Gastroesophageal sphincter (tissue), 4 donors: ENCODE data around the gene MAP2K2. TPM values are rescaled to one million over a fixed set of nuclear protein-coding genes. Genes with fewer than 3 reads are reported as not detected.

Source experiments
- ATAC-seq: fragments of 150-250 bp; one replicate; pipeline ENCODE4 v1.9.1; 2016; ENCODE audit warnings: mild to moderate bottlenecking, moderate library complexity
- H3K27ac ChIP-seq, 4 donors: fragments of 200-600 bp; sonication (generic) in 3 of 4; 1 replicate in 3 of 4; 2 replicates in 1 of 4; pipeline ENCODE4 v1.5.1; 2016 to 2019
- H3K27me3 ChIP-seq: fragments of 200-600 bp; sonication (generic); one replicate; pipeline ENCODE4 v1.5.1; 2019
- H3K36me3 ChIP-seq, 2 donors: fragments of 200-600 bp; sonication (generic); one replicate each; pipeline ENCODE4 v1.5.1; 2019; ENCODE audit warnings: control low read depth in 1 of 2
- H3K4me1 ChIP-seq, 3 donors: fragments of 200-600 bp; sonication (generic); 1 replicate in 2 of 3; 2 replicates in 1 of 3; pipeline ENCODE4 v1.5.1; 2016 to 2019; ENCODE audit warnings: control low read depth in 2 of 3
- H3K4me3 ChIP-seq, 2 donors: fragments of 200-600 bp; sonication (generic); one replicate each; pipeline ENCODE4 v1.5.1; 2019; ENCODE audit warnings: mild to moderate bottlenecking in 1 of 2, moderate library complexity in 1 of 2
- H3K9me3 ChIP-seq, 3 donors: fragments of 200-600 bp; sonication (generic); one replicate each; pipeline ENCODE4 v1.5.1; 2017 to 2019; ENCODE audit warnings: control low read depth in 2 of 3
- EP300 ChIP-seq: sonication (generic); formaldehyde crosslinking; IDR thresholded peaks from one replicate; pipeline ENCODE4 v1.6.1; 2017; ENCODE audit warnings: antibody characterized with exemption, mild to moderate bottlenecking
- POLR2A ChIP-seq, 2 donors: fragments of 450-650 bp; IDR thresholded peaks; one replicate each; pipeline ENCODE4 v1.6.1; 2017; ENCODE audit warnings: antibody characterized with exemption in 2 of 2, mild to moderate bottlenecking in 2 of 2, moderate library complexity in 1 of 2
- POLR2AphosphoS5 ChIP-seq: sonication (generic); formaldehyde crosslinking; IDR thresholded peaks from one replicate; pipeline ENCODE4 v1.6.1; 2017; ENCODE audit warnings: antibody characterized with exemption
- WGBS, 2 donors: methylation state at CpG; one replicate each; pipeline ENCODE4 v1.1.5; 2018; ENCODE audit warnings: low coverage in 1 of 2; 5-methylcytosine and 5-hydroxymethylcytosine counted together
- total RNA-seq, 4 donors: library from RNA; depleted of rRNA; stranded (reverse); fragments of >200 nt; gene quantifications; one replicate each; pipeline ENCODE4 v1.1.0, GENCODE V29; 2016
- TF ChIP-seq, protein P1 (sequence below), 4 experiments: fragments of 200-600 bp in 2 of 4; fragments of 450-650 bp in 2 of 4; sonication (generic) in 1 of 4; IDR thresholded peaks; one replicate each; pipeline ENCODE4 v1.5.1; 2017 to 2019; ENCODE audit warnings: antibody characterized with exemption in 4 of 4, mild to moderate bottlenecking in 2 of 4, moderate library complexity in 2 of 4

The MAP2K2 gene
- total RNA-seq, 4 donors from 2014 or later = 53.3 to 112 (median 69.7) TPM

DNA sequence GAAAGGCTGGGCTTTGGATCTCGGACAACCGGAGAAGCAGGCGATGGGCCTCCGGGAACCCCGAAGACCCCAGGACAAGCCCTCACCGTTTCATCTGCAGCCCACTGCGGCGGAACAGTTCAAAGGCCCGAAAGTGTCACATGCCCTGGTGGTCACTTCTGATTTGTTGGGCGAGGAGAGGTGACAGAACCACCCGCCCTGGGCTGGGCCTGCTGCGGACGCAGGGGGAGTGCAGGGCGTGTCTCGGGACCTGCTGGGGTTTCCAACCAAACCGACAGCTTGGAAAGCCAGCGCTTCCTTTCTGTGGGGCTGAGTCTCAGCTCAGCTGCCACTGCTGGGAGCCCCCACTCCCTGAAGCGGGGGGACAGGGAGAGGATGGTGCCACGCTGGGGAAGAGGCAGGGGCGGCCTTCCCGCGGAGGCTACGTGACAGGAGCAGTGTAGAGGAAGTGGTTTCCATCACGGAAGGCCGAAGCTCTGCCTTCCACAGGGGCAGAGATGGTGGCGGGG lies 34.5 kb downstream of the MAP2K2 start:
- H3K4me3 ChIP-seq = peak overlapping the region in 1 of 2 donors; percentile 20
- peaks cover 0 to 7% (median under 1%) of the 10 kb centered on the region in 3 donors for H3K4me1 ChIP-seq
- no peaks in the 10 kb centered on the region for H3K9me3 ChIP-seq
- no peaks in the 10 kb centered on the region for H3K27me3 ChIP-seq
- WGBS, 2 donors = 100% methylated on average over 1 of the region's 26 CpGs; no CpG with 5 or more reads in 1 of the 2 donors
- peaks cover 0 to 56% of the 10 kb centered on the region in 2 donors for H3K36me3 ChIP-seq
- TF ChIP-seq POLR2A (IDR thresholded peaks at IDR 0.05) (no peak), EP300 (no peak), POLR2AphosphoS5 (no peak)
- TF ChIP-seq, protein P1, sequence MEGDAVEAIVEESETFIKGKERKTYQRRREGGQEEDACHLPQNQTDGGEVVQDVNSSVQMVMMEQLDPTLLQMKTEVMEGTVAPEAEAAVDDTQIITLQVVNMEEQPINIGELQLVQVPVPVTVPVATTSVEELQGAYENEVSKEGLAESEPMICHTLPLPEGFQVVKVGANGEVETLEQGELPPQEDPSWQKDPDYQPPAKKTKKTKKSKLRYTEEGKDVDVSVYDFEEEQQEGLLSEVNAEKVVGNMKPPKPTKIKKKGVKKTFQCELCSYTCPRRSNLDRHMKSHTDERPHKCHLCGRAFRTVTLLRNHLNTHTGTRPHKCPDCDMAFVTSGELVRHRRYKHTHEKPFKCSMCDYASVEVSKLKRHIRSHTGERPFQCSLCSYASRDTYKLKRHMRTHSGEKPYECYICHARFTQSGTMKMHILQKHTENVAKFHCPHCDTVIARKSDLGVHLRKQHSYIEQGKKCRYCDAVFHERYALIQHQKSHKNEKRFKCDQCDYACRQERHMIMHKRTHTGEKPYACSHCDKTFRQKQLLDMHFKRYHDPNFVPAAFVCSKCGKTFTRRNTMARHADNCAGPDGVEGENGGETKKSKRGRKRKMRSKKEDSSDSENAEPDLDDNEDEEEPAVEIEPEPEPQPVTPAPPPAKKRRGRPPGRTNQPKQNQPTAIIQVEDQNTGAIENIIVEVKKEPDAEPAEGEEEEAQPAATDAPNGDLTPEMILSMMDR (IDR thresholded peaks at IDR 0.05) = no peak
- H3K27ac ChIP-seq = peak overlapping the region in 2 of 4 donors; percentile 22 to 36
- peak; percentile 48 for ATAC-seq

DNA sequence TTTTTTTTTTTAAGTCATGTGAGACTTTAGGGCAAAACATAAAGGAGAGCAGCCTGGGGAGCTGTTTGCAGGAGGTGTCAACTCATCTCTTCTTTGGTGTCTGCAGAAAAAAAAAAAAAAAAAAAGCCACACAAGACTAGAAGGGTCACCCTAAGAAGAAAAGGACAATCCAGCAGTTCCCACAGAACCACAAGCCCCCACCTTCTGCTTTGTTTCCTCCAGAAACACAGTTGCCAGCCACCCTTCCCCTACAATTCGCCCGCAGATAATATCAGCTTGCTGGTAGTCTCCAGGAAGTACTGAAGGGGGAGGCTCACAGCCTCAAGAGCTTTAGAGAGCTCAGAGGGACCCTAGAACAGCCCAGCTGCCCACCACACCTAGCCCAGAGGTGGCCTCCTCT lies 34.9 kb downstream of the MAP2K2 start:
- Histone ChIP-seq H3K9me3 (no peaks in the 10 kb centered on the region), H3K27me3 (no peaks in the 10 kb centered on the region), H3K36me3 (peaks cover 0 to 51% of the 10 kb centered on the region in 2 donors), H3K4me3 (peak overlapping the region in 1 of 2 donors; percentile 20), H3K4me1 (peaks cover 0 to 11% (median 5%) of the 10 kb centered on the region in 3 donors), H3K27ac (peak overlapping the region in 2 of 4 donors; percentile 22 to 36)
- peak; percentile 17 for ATAC-seq
- WGBS, 2 donors = 64 to 82% methylated on average over 2 of the region's 2 CpGs
- TF ChIP-seq EP300 (no peak), POLR2A (IDR thresholded peaks at IDR 0.05) (no peak), POLR2AphosphoS5 (no peak)
- TF ChIP-seq, protein P1 (IDR thresholded peaks at IDR 0.05) = no peak

DNA sequence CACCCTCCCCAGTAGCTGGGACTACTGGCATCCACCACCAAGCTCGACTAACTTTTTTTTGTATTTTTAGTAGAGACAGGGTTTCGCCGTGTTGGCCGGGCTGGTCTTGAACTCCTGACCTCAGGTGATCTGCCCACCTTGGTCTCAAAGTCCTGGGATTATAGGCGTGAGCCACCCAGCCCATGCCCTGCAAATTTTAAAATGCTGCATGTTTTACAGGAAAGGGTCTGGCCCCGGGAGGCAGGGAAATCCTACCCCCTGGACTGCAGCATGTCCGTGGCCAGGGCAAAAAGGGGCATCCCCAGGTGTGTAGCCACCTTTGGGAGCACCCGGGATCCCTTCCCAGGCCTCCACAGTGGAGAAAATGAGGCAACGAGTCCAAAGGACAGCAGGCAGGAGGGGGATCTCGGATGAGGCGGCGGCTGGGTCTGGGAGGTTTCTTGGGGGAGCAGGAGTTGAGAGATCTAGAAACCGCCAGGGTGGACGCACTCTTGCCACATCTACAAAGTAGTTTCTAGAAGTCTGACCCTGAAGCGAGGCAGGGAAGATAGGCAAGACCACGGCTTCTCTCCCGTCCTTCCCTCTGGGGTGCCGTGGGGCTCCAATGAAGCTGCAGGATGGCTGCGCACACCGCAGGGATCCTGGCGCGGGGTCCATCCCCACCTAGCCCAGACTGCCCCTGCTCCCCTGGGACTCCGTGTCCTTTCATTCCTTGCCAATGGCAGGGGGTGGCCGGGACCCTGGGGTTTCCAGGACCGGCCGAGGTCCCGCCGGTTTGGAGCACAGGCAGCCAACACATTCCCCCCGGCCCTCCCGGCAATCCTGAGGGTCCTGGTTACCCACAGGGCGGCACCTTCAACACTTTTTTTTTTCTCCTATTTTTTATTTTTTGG lies 35.9 kb downstream of the MAP2K2 start:
- H3K4me3 ChIP-seq = no peak overlapping the region
- TF ChIP-seq EP300 (no peak), POLR2A (IDR thresholded peaks at IDR 0.05) (no peak), POLR2AphosphoS5 (no peak)
- TF ChIP-seq, protein P1 (IDR thresholded peaks at IDR 0.05) = no peak
- no peaks in the 10 kb centered on the region for H3K27me3 ChIP-seq
- no peak overlapping the region for H3K27ac ChIP-seq
- peaks cover 0 to 42% of the 10 kb centered on the region in 2 donors for H3K36me3 ChIP-seq
- peaks cover 0 to 16% (median 6%) of the 10 kb centered on the region in 3 donors for H3K4me1 ChIP-seq
- H3K9me3 ChIP-seq = no peaks in the 10 kb centered on the region
- 78 to 82% methylated on average over 7 to 15 of the region's 31 CpGs for WGBS, 2 donors
- ATAC-seq = no peak

DNA sequence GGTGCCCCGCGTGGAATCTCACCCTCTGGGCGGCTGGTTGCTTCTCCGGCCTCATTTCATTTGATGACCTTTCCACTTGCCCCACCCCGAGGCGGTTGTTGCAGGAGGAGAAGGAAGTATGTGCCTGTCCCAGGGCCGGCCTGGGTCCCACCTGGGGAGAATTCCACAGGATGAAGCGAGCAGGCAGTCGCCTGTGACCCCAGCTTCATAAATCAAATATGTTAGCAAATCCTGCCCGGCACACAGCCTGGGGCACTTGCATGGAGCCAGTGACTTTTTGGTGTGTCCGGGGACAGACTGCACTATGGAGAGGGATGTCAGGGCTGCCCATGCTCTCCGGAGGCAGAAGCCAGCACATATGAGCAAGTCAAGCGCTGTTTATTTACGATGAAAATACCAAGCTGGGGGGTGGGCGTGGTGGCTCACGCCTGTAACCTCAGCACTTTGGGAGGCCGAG lies 37.5 kb downstream of the MAP2K2 start:
- WGBS, 2 donors = 60% methylated on average over 1 of the region's 17 CpGs; no CpG with 5 or more reads in 1 of the 2 donors
- Histone ChIP-seq H3K27me3 (no peaks in the 10 kb centered on the region), H3K4me3 (no peak overlapping the region), H3K27ac (no peak overlapping the region), H3K4me1 (peaks cover 0 to 16% (median 6%) of the 10 kb centered on the region in 3 donors), H3K36me3 (peaks cover 0 to 26% of the 10 kb centered on the region in 2 donors), H3K9me3 (no peaks in the 10 kb centered on the region)
- no peak for ATAC-seq
- TF ChIP-seq, protein P1 (IDR thresholded peaks at IDR 0.05) = no peak
- TF ChIP-seq POLR2AphosphoS5 = no peak
- no peak for TF ChIP-seq EP300
- TF ChIP-seq POLR2A (IDR thresholded peaks at IDR 0.05) = no peak
